HepG2 (cell line): ENCODE data around the gene RABGAP1L. TPM values are rescaled to one million over a fixed set of nuclear protein-coding genes. Genes with fewer than 3 reads are reported as not detected.

Source experiments
- ATAC-seq: fragments of 200-7000 bp; cut with Tn5 transposase; 3 replicates; pipeline ENCODE4 v1.9.1; 2020; ENCODE audit warnings: mild to moderate bottlenecking, moderate library complexity
- BruUV-seq: library from RNA; stranded (reverse); fragments of 400-500 nt; replicated peaks from 2 replicates; lab custom pipeline; 2021; lab: Mats Ljungman, UMichigan
- CTCF ChIA-PET: fragments of 300-600 bp; formaldehyde crosslinking; extraction: SDS; loops from one replicate; lab custom pipeline; 2021; ENCODE audit warnings: low total read pairs, inconsistent platforms, low intra/inter-chr PET ratio; lab: Yijun Ruan, JAX
- POLR2A ChIA-PET: fragments of 350-600 bp; sonication (Branson Sonifier 250); formaldehyde crosslinking; loops from one replicate; lab custom pipeline; 2020; ENCODE audit warnings: antibody characterized with exemption, inconsistent platforms; lab: Yijun Ruan, JAX
- DNase-seq: peaks from one replicate; pipeline ENCODE4 v3.0.0-alpha.2; 2015; ENCODE audit warnings: low spot score
- FAIRE-seq: peaks from 3 replicates; lab custom pipeline; 2011; peaks lifted over from hg19 to GRCh38; lab: Jason Lieb, UNC
- H2AFZ ChIP-seq: one replicate; pipeline ENCODE4 v1.6.1; 2011; ENCODE audit warnings: low read length, inconsistent platforms
- H3K27ac ChIP-seq: fragments of 300-600 bp; 3 replicates; pipeline ENCODE4 v1.8.0; 2011; ENCODE audit warnings: mixed run types, mild to moderate bottlenecking, mixed read lengths, low read length, inconsistent platforms; ENCODE audit not compliant: insufficient read depth; ENCODE audit errors: extremely low read length
- H3K27me3 ChIP-seq, 2 experiments: fragments of 200-600 bp in 1 of 2; 2 replicates in 1 of 2; 3 replicates in 1 of 2; pipeline versions ENCODE4 v1.6.0 to v1.8.0; 2011; ENCODE audit warnings: low read length in 2 of 2, mild to moderate bottlenecking in 2 of 2, moderate library complexity in 2 of 2, inconsistent platforms in 1 of 2; ENCODE audit not compliant: insufficient read depth in 2 of 2, control insufficient read depth in 1 of 2
- H3K36me3 ChIP-seq, 2 experiments: fragments of 200-600 bp in 1 of 2; replicated peaks in 1 of 2; 2 replicates in 1 of 2; 3 replicates in 1 of 2; pipeline versions ENCODE4 v1.5.1 to v1.8.0; 2011; ENCODE audit warnings: low read length in 2 of 2, inconsistent platforms in 1 of 2; ENCODE audit not compliant: insufficient read depth in 2 of 2, control insufficient read depth in 1 of 2
- H3K4me1 ChIP-seq: 2 replicates; pipeline ENCODE4 v1.5.1; 2012; ENCODE audit warnings: low read length, inconsistent platforms; ENCODE audit not compliant: insufficient read depth
- H3K4me2 ChIP-seq: 2 replicates; pipeline ENCODE4 v1.6.0; 2011; ENCODE audit warnings: low read depth, low read length, inconsistent platforms
- H3K4me3 ChIP-seq, 3 experiments: fragments of 200-600 bp in 1 of 3; sonication (generic), shearing (Covaris generic) in 1 of 3; replicated peaks in 1 of 3; 2 replicates each; pipeline ENCODE4 v1.5.1; 2011 to 2016; ENCODE audit warnings: low read length in 3 of 3, inconsistent platforms in 2 of 3, low read depth in 2 of 3, mild to moderate bottlenecking in 2 of 3, control low read depth in 1 of 3, mixed read lengths in 1 of 3; ENCODE audit not compliant: insufficient read depth in 1 of 3
- H3K79me2 ChIP-seq: one replicate; pipeline ENCODE4 v1.6.1; 2011; ENCODE audit warnings: low read length, inconsistent platforms; ENCODE audit not compliant: insufficient read depth
- H3K9ac ChIP-seq: 2 replicates; pipeline ENCODE4 v1.6.0; 2011; ENCODE audit warnings: mild to moderate bottlenecking, low read depth, low read length, inconsistent platforms; ENCODE audit not compliant: insufficient read depth
- H3K9me3 ChIP-seq: 2 replicates; pipeline ENCODE4 v1.5.1; 2012; ENCODE audit warnings: mild to moderate bottlenecking, low read length
- H4K20me1 ChIP-seq: 2 replicates; pipeline ENCODE4 v1.6.0; 2011; ENCODE audit warnings: inconsistent platforms, mild to moderate bottlenecking, low read length, moderate library complexity; ENCODE audit not compliant: insufficient read depth
- ATF1 ChIP-seq: IDR thresholded peaks from 2 replicates; pipeline ENCODE4 v1.6.1; 2016; ENCODE audit warnings: mild to moderate bottlenecking, control low read depth
- HNF4A ChIP-seq: sonication (generic); formaldehyde crosslinking; IDR thresholded peaks from 2 replicates; pipeline ENCODE4 v1.4.0; 2020; ENCODE audit warnings: missing genetic modification reagents
- IRF2 ChIP-seq: IDR thresholded peaks from 2 replicates; pipeline ENCODE4 v1.6.1; 2018; ENCODE audit warnings: missing genetic modification reagents, missing compliant biosample characterization
- ISL2 ChIP-seq: sonication (generic); formaldehyde crosslinking; IDR thresholded peaks from 2 replicates; pipeline ENCODE4 v1.5.0; 2020; ENCODE audit warnings: missing genetic modification reagents
- PPARG ChIP-seq: conservative IDR thresholded peaks from 2 replicates; pipeline ENCODE4 v1.6.1; 2016; ENCODE audit warnings: missing biosample characterization, missing genetic modification reagents
- PRPF4 ChIP-seq: fragments of 200-400 bp; formaldehyde crosslinking; IDR thresholded peaks from 2 replicates; pipeline ENCODE4 v1.6.1; 2016; ENCODE audit warnings: low read length, low read depth; ENCODE audit not compliant: poor library complexity, severe bottlenecking
- RXRA ChIP-seq: sonication (generic); formaldehyde crosslinking; IDR thresholded peaks from 2 replicates; pipeline ENCODE4 v1.5.1; 2020; ENCODE audit warnings: missing genetic modification reagents
- ZNF260 ChIP-seq: sonication (generic); formaldehyde crosslinking; IDR thresholded peaks from 2 replicates; pipeline ENCODE4 v1.4.0; 2020; ENCODE audit warnings: missing genetic modification reagents, low read depth, mild to moderate bottlenecking, borderline replicate concordance
- ZNF282 ChIP-seq: fragments of 450-650 bp; IDR thresholded peaks from 2 replicates; pipeline ENCODE4 v1.6.1; 2018; ENCODE audit not compliant: partially characterized antibody
- ZSCAN12 ChIP-seq: sonication (generic); formaldehyde crosslinking; IDR thresholded peaks from 2 replicates; pipeline ENCODE4 v1.9.0; 2021; ENCODE audit warnings: mild to moderate bottlenecking, missing genetic modification reagents
- WGBS: methylation state at CpG from one replicate; pipeline ENCODE4 v1.1.6; 2017; ENCODE audit warnings: low lambda C conversion rate; 5-methylcytosine and 5-hydroxymethylcytosine counted together
- in situ Hi-C: cut with HindIII; loops from 2 replicates; pipeline ENCODE4 v1.10.0; 2017; ENCODE audit warnings: low pct_unique_long_range_greater_than_20kb; ENCODE audit not compliant: extremely low pct_ligation_motif_present
- intact Hi-C: fragments of 100-400 bp; cut with micrococcal nuclease; formaldehyde crosslinking; loops from one replicate; pipeline ENCODE4 v1.10.0; 2022; ENCODE audit not compliant: unreplicated experiment
- polyA plus RNA-seq, 8 experiments: library from polyadenylated mRNA; depleted of rRNA in 3 of 8; stranded (reverse) in 7 of 8; unstranded in 1 of 8; fragments of >200 nt; fragmentation: Illumina TruSeq in 4 of 8; extraction: Trizol in 4 of 8; gene quantifications; 2 replicates each; pipeline versions ENCODE4 v1.2.1 to v1.2.3, GENCODE V29; 2011 to 2016; ENCODE audit warnings: low read depth in 4 of 8, missing spikeins in 1 of 8, mixed read lengths in 1 of 8; ENCODE audit not compliant: insufficient read depth in 1 of 8
- total RNA-seq, 5 experiments: library from RNA; depleted of rRNA; stranded (reverse); fragments of >200 nt; fragmentation: Illumina TruSeq; extraction: Trizol; gene quantifications; 2 replicates each; pipeline ENCODE4 v1.2.3, GENCODE V29; 2016; ENCODE audit warnings: low read depth in 1 of 5
- TF ChIP-seq, protein P1 (sequence below): sonication (generic); formaldehyde crosslinking; IDR thresholded peaks from 2 replicates; pipeline ENCODE4 v1.9.0; 2021; ENCODE audit warnings: missing genetic modification reagents, borderline replicate concordance
- TF ChIP-seq, protein P2 (sequence below): sonication (generic); formaldehyde crosslinking; IDR thresholded peaks from 2 replicates; pipeline ENCODE4 v1.5.1; 2020; ENCODE audit warnings: missing genetic modification reagents, mild to moderate bottlenecking, borderline replicate concordance

RABGAP1L gene
- total and polyA plus RNA-seq, 2 of the 13 experiments (the other 11 are each of a cell fraction or from before 2014, with no cell fraction given), result 7.9 to 22.6 TPM

DNA sequence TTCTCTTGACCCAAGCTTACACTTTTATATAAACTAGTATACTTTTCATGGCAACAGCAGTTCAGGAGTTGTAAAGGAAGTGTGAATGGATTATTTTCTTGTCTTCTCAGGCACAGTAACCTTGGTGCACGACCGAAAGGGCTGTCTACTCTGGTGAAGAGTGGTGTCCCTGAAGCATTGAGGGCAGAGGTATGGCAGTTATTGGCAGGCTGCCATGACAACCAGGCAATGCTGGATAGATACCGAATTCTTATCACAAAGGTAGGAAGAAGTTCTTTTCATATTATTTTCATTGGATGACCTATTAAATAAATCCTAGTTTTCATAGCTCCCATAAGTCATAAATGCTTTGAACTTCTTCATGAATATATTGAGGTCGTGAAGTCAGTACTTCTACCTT is 234.6 kb downstream of the RABGAP1L start (continued):
- TF ChIP-seq, protein P1, sequence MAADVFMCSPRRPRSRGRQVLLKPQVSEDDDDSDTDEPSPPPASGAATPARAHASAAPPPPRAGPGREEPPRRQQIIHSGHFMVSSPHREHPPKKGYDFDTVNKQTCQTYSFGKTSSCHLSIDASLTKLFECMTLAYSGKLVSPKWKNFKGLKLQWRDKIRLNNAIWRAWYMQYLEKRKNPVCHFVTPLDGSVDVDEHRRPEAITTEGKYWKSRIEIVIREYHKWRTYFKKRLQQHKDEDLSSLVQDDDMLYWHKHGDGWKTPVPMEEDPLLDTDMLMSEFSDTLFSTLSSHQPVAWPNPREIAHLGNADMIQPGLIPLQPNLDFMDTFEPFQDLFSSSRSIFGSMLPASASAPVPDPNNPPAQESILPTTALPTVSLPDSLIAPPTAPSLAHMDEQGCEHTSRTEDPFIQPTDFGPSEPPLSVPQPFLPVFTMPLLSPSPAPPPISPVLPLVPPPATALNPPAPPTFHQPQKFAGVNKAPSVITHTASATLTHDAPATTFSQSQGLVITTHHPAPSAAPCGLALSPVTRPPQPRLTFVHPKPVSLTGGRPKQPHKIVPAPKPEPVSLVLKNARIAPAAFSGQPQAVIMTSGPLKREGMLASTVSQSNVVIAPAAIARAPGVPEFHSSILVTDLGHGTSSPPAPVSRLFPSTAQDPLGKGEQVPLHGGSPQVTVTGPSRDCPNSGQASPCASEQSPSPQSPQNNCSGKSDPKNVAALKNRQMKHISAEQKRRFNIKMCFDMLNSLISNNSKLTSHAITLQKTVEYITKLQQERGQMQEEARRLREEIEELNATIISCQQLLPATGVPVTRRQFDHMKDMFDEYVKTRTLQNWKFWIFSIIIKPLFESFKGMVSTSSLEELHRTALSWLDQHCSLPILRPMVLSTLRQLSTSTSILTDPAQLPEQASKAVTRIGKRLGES (CRISPR knock-in tag), result no peak

DNA sequence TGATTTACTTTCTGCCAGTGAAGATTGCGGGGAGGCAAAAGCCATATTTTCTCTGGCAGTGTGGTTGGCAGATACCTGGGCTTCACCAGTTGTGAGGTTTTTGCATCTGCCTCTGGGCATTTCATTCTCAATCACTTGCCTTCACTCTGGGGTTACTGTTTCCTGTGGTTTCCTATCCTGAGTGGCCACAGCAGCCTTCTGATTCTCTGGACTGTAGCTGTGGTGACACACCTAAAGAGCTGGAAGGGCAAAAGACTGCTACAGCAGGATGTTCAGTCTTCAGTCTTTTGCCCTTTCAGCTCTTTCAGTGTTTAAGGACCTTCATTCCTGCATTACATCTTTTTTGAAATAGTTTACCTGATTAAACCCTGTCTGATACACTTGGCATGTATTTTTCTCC is 237.9 kb downstream of the RABGAP1L start:
- H2AFZ ChIP-seq, result no peak overlapping the region
- intact Hi-C loops, result no loop called here
- H3K9ac ChIP-seq, result no peak overlapping the region
- H3K4me1 ChIP-seq, result no peaks in the 10 kb centered on the region
- no peaks in the 10 kb centered on the region; a peak in 1 of 5 replicates for H3K36me3 ChIP-seq
- no peak overlapping the region for H3K4me2 ChIP-seq
- in situ Hi-C loops, result no loop called here
- H3K27ac ChIP-seq, result no peak overlapping the region
- ATAC-seq (no peak), FAIRE-seq (no peak), DNase-seq (no peak)
- no peaks in the 10 kb centered on the region for H4K20me1 ChIP-seq
- TF ChIP-seq ZSCAN12 (CRISPR knock-in tag) (no peak), ZNF260 (CRISPR knock-in tag) (no peak), RXRA (CRISPR knock-in tag) (no peak), PRPF4 (no peak), PPARG (CRISPR knock-in tag) (no peak), ISL2 (no peak), HNF4A (no peak), IRF2 (no peak), ATF1 (no peak), ZNF282 (no peak)
- TF ChIP-seq, protein P2, sequence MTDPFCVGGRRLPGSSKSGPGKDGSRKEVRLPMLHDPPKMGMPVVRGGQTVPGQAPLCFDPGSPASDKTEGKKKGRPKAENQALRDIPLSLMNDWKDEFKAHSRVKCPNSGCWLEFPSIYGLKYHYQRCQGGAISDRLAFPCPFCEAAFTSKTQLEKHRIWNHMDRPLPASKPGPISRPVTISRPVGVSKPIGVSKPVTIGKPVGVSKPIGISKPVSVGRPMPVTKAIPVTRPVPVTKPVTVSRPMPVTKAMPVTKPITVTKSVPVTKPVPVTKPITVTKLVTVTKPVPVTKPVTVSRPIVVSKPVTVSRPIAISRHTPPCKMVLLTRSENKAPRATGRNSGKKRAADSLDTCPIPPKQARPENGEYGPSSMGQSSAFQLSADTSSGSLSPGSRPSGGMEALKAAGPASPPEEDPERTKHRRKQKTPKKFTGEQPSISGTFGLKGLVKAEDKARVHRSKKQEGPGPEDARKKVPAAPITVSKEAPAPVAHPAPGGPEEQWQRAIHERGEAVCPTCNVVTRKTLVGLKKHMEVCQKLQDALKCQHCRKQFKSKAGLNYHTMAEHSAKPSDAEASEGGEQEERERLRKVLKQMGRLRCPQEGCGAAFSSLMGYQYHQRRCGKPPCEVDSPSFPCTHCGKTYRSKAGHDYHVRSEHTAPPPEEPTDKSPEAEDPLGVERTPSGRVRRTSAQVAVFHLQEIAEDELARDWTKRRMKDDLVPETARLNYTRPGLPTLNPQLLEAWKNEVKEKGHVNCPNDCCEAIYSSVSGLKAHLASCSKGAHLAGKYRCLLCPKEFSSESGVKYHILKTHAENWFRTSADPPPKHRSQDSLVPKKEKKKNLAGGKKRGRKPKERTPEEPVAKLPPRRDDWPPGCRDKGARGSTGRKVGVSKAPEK (CRISPR knock-in tag), result no peak
- H3K27me3 ChIP-seq, result no peaks in the 10 kb centered on the region
- BruUV-seq, result no TSS peak
- no peak overlapping the region for H3K4me3 ChIP-seq
- 94% methylated on average over 1 of the region's 1 CpG for WGBS
- no peaks in the 10 kb centered on the region for H3K9me3 ChIP-seq
- CTCF ChIA-PET, result no interaction called here
- no peaks in the 10 kb centered on the region for H3K79me2 ChIP-seq
- POLR2A ChIA-PET, result no interaction called here
